ENCODE results near the gene ENTPD6.

Gene ENTPD6

DNA sequence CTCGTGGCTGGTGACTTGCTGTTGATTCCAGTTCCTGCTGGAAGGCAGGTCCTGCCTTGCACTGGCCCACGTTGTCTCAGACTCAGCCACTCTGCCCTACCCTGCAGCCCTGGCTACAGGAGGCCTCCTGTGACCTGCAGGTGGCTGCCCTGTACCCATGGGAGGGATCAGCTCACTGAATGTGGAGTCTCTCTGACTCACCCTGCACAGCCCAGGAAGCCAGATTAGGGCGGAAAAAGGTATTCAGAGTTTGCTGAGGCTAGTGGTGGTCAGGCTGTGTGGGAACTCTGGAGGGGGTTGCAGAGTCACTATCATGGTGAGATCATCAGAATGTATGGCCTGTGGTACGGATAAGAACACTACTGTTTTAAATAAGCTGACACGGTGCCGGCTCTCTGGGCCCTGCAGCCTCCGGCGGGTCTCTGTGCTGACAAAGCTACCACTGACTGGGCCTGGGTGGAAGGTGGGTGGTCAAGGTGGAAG is 27.7 kb downstream of the ENTPD6 start (continued):
- TF ChIP-seq, protein P1, sequence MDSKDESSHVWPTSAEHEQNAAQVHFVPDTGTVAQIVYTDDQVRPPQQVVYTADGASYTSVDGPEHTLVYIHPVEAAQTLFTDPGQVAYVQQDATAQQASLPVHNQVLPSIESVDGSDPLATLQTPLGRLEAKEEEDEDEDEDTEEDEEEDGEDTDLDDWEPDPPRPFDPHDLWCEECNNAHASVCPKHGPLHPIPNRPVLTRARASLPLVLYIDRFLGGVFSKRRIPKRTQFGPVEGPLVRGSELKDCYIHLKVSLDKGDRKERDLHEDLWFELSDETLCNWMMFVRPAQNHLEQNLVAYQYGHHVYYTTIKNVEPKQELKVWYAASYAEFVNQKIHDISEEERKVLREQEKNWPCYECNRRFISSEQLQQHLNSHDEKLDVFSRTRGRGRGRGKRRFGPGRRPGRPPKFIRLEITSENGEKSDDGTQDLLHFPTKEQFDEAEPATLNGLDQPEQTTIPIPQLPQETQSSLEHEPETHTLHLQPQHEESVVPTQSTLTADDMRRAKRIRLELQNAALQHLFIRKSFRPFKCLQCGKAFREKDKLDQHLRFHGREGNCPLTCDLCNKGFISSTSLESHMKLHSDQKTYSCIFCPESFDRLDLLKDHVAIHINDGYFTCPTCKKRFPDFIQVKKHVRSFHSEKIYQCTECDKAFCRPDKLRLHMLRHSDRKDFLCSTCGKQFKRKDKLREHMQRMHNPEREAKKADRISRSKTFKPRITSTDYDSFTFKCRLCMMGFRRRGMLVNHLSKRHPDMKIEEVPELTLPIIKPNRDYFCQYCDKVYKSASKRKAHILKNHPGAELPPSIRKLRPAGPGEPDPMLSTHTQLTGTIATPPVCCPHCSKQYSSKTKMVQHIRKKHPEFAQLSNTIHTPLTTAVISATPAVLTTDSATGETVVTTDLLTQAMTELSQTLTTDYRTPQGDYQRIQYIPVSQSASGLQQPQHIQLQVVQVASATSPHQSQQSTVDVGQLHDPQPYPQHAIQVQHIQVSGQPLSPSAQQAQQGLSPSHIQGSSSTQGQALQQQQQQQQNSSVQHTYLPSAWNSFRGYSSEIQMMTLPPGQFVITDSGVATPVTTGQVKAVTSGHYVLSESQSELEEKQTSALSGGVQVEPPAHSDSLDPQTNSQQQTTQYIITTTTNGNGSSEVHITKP (tag by site-specific recombination; IDR thresholded peaks at IDR 0.05) = no peak
- TF ChIP-seq ZNF549 (tag by site-specific recombination; IDR thresholded peaks at IDR 0.05) (no peak), ZNF843 (tag by site-specific recombination; IDR thresholded peaks at IDR 0.05) (no peak), ZFP37 (tag by site-specific recombination; IDR thresholded peaks at IDR 0.05) (no peak)

DNA sequence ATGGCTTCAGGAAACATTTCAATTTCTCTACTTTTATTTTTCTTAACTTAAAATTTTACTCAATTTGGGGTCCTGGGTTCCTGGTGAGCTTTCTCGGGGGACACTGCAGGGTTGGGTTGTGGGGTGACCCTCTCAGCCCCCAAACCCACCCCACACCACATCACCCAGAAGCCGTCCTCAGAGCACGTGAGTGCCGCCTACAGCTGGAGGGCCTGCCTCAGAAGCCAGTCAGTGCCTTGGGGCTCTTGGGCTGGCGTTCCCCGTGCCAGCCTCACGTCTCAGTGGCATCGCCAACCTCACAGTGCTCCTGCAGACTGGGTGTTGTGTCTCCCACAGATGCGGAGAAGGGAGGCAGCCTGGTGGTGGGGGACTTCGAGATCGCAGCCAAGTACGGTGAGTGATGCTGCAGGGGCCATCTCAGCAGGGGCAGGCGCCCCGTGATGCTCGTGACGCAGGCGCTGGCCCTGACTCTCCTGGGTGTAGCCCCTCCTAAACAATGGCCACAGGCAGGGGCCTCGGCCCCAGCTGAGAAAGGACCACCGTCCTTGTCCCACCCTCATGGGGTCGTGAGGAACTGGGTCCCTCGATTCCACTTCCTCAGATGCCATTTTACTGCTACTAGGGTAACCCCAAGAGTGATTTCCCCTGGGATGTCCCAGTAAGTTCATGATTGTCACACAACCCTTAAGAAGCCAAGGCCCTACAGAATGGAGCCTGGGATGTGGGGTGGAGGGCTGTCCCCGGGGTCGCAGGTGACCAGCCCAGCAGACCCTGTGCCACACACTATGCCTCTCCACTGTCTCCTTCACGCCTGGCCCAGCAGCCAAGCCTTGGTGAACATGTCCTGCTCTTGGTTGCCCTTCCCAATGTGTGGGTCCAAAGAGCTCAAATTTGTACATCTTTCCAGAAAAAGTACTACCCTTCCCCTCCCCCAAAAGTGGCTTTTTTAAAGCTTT is 28.5 kb downstream of the ENTPD6 start:
- Histone ChIP-seq H3K27ac (ENCODE audit: extremely low read depth, low read depth, low read length) (no peak overlapping the region), H3K4me1 (ENCODE audit: control insufficient read depth, insufficient read depth, low read length) (0 out of 2 replicates have a peak, but pooled peaks cover 3% of the 10 kb centered on the region), H3K9me3 (ENCODE audit: control insufficient read depth, insufficient read depth, low read depth, low read length) (no peaks in the 10 kb centered on the region), H3K36me3 (ENCODE audit: control insufficient read depth in 2 of 2, insufficient read depth in 1 of 2, low read length in 2 of 2) (peaks cover 0 to 43% of the 10 kb centered on the region in 2 experiments; a peak in 2 of 3 replicates), H3K4me3 (ENCODE audit: low read depth, low read length) (no peak overlapping the region)
- CTCF ChIA-PET = interaction anchor here (0.5 to 1.9 kb wide), 10 partner anchors 23 to 352 kb away, joined by 3 to 5 read pairs (median 3); partner anchors contain the start of gene ENTPD6
- POLR2A ChIA-PET = interaction anchor here (0.6 to 2.3 kb wide), 3 partner anchors 10 to 183 kb away, joined by 3 to 14 read pairs (median 3); partner anchors contain the start of genes GINS1 and PYGB
- TF ChIP-seq, protein P2, sequence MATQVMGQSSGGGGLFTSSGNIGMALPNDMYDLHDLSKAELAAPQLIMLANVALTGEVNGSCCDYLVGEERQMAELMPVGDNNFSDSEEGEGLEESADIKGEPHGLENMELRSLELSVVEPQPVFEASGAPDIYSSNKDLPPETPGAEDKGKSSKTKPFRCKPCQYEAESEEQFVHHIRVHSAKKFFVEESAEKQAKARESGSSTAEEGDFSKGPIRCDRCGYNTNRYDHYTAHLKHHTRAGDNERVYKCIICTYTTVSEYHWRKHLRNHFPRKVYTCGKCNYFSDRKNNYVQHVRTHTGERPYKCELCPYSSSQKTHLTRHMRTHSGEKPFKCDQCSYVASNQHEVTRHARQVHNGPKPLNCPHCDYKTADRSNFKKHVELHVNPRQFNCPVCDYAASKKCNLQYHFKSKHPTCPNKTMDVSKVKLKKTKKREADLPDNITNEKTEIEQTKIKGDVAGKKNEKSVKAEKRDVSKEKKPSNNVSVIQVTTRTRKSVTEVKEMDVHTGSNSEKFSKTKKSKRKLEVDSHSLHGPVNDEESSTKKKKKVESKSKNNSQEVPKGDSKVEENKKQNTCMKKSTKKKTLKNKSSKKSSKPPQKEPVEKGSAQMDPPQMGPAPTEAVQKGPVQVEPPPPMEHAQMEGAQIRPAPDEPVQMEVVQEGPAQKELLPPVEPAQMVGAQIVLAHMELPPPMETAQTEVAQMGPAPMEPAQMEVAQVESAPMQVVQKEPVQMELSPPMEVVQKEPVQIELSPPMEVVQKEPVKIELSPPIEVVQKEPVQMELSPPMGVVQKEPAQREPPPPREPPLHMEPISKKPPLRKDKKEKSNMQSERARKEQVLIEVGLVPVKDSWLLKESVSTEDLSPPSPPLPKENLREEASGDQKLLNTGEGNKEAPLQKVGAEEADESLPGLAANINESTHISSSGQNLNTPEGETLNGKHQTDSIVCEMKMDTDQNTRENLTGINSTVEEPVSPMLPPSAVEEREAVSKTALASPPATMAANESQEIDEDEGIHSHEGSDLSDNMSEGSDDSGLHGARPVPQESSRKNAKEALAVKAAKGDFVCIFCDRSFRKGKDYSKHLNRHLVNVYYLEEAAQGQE (tag by site-specific recombination; IDR thresholded peaks at IDR 0.05) = no peak
- TF ChIP-seq, protein P3, sequence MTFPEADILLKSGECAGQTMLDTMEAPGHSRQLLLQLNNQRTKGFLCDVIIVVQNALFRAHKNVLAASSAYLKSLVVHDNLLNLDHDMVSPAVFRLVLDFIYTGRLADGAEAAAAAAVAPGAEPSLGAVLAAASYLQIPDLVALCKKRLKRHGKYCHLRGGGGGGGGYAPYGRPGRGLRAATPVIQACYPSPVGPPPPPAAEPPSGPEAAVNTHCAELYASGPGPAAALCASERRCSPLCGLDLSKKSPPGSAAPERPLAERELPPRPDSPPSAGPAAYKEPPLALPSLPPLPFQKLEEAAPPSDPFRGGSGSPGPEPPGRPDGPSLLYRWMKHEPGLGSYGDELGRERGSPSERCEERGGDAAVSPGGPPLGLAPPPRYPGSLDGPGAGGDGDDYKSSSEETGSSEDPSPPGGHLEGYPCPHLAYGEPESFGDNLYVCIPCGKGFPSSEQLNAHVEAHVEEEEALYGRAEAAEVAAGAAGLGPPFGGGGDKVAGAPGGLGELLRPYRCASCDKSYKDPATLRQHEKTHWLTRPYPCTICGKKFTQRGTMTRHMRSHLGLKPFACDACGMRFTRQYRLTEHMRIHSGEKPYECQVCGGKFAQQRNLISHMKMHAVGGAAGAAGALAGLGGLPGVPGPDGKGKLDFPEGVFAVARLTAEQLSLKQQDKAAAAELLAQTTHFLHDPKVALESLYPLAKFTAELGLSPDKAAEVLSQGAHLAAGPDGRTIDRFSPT (tag by site-specific recombination; IDR thresholded peaks at IDR 0.05) = 0 out of 2 replicates have a peak, but pooled peaks have one; percentile 36
- TF ChIP-seq HOXD13 (CRISPR knock-in tag; IDR thresholded peaks at IDR 0.05; ENCODE audit: borderline replicate concordance) = no peak
- no peak for TF ChIP-seq ZFP37 (tag by site-specific recombination; IDR thresholded peaks at IDR 0.05)
- no peak for TF ChIP-seq SP2 (tag by site-specific recombination; IDR thresholded peaks at IDR 0.05)
- TF ChIP-seq ZNF19 (tag by site-specific recombination; IDR thresholded peaks at IDR 0.05; ENCODE audit: low read depth) = no peak

DNA sequence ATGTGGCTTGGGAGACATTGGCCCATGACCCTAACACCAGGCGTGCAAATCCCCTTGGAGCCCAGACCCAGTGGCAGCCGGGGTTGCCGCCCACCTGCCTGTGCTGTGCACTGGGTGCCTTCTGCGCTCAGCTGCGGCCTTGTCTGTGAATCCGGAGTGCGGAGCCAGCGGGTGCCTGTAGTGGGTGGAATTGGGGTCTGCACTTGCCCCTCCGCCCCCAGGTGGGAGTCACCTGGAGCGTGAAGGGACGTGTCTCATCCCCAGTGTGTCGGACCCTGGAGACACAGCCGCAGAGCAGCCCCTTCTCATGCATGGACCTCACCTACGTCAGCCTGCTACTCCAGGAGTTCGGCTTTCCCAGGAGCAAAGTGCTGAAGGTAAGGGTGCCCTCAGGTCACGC is 29.4 kb downstream of the ENTPD6 start:
- POLR2A ChIA-PET = interaction anchor here (2.3 kb wide), 1 partner anchor 22 kb away, joined by 14 read pairs; the partner anchor contains the start of gene PYGB
- 0 out of 2 replicates have a peak, but pooled peaks cover 3% of the 10 kb centered on the region for H3K4me1 ChIP-seq (ENCODE audit: control insufficient read depth, insufficient read depth, low read length)
- CTCF ChIA-PET = interaction anchor here (0.6 to 1.9 kb wide), 3 partner anchors 70 to 174 kb away, joined by 3 to 4 read pairs (median 4); no protein-coding TSS in a partner anchor
- H3K4me3 ChIP-seq (ENCODE audit: low read depth, low read length) = no peak overlapping the region
- no peak overlapping the region for H3K27ac ChIP-seq (ENCODE audit: extremely low read depth, low read depth, low read length)
- H3K9me3 ChIP-seq (ENCODE audit: control insufficient read depth, insufficient read depth, low read depth, low read length) = no peaks in the 10 kb centered on the region
- peaks cover 0 to 34% of the 10 kb centered on the region in 2 experiments; a peak in 1 of 3 replicates for H3K36me3 ChIP-seq (ENCODE audit: control insufficient read depth in 2 of 2, insufficient read depth in 1 of 2, low read length in 2 of 2)
- TF ChIP-seq, protein P4, sequence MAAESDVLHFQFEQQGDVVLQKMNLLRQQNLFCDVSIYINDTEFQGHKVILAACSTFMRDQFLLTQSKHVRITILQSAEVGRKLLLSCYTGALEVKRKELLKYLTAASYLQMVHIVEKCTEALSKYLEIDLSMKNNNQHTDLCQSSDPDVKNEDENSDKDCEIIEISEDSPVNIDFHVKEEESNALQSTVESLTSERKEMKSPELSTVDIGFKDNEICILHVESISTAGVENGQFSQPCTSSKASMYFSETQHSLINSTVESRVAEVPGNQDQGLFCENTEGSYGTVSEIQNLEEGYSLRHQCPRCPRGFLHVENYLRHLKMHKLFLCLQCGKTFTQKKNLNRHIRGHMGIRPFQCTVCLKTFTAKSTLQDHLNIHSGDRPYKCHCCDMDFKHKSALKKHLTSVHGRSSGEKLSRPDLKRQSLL (tag by site-specific recombination; IDR thresholded peaks at IDR 0.05) = no peak
- TF ChIP-seq, protein P5, sequence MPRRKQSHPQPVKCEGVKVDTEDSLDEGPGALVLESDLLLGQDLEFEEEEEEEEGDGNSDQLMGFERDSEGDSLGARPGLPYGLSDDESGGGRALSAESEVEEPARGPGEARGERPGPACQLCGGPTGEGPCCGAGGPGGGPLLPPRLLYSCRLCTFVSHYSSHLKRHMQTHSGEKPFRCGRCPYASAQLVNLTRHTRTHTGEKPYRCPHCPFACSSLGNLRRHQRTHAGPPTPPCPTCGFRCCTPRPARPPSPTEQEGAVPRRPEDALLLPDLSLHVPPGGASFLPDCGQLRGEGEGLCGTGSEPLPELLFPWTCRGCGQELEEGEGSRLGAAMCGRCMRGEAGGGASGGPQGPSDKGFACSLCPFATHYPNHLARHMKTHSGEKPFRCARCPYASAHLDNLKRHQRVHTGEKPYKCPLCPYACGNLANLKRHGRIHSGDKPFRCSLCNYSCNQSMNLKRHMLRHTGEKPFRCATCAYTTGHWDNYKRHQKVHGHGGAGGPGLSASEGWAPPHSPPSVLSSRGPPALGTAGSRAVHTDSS (tag by site-specific recombination; IDR thresholded peaks at IDR 0.05) = no peak
- no peak for TF ChIP-seq ZNF37A (tag by site-specific recombination; IDR thresholded peaks at IDR 0.05)
- TF ChIP-seq, protein P6, sequence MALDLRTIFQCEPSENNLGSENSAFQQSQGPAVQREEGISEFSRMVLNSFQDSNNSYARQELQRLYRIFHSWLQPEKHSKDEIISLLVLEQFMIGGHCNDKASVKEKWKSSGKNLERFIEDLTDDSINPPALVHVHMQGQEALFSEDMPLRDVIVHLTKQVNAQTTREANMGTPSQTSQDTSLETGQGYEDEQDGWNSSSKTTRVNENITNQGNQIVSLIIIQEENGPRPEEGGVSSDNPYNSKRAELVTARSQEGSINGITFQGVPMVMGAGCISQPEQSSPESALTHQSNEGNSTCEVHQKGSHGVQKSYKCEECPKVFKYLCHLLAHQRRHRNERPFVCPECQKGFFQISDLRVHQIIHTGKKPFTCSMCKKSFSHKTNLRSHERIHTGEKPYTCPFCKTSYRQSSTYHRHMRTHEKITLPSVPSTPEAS (tag by site-specific recombination; IDR thresholded peaks at IDR 0.05) = no peak
- TF ChIP-seq ZNF707 (tag by site-specific recombination; IDR thresholded peaks at IDR 0.05) = no peak
- TF ChIP-seq ZNF223 (tag by site-specific recombination; IDR thresholded peaks at IDR 0.05) = no peak
- no peak for TF ChIP-seq ZNF324 (tag by site-specific recombination; IDR thresholded peaks at IDR 0.05)

All from HEK293 (cell line).